Left lung (tissue), 10 donors: ENCODE data around the gene PVALB. TPM values are rescaled to one million over a fixed set of nuclear protein-coding genes. Genes with fewer than 3 reads are reported as not detected.

ENCODE experiments used
- ATAC-seq: fragments of 200-7000 bp; cut with Tn5 transposase; one replicate; pipeline ENCODE4 v1.9.1; 2020; ENCODE audit warnings: moderate library complexity
- DNase-seq, 4 donors: peaks; one replicate each; pipeline ENCODE4 v3.0.0-alpha.2; 2013 to 2020
- H3K27ac ChIP-seq, 2 donors: fragments of 200-600 bp; sonication (generic) in 1 of 2; one replicate each; pipeline versions ENCODE4 v1.5.0 to v1.8.0; 2020 to 2021
- H3K27me3 ChIP-seq, 2 donors: fragments of 200-600 bp; sonication (generic) in 1 of 2; one replicate each; pipeline versions ENCODE4 v1.5.0 to v1.8.0; 2020 to 2021
- H3K36me3 ChIP-seq, 2 donors: fragments of 200-600 bp; sonication (generic) in 1 of 2; one replicate each; pipeline versions ENCODE4 v1.5.0 to v1.8.0; 2020 to 2021
- H3K4me1 ChIP-seq, 2 donors: fragments of 200-600 bp; one replicate each; pipeline ENCODE4 v1.8.0; 2021
- H3K4me3 ChIP-seq, 2 donors: fragments of 200-600 bp; sonication (generic) in 1 of 2; one replicate each; pipeline versions ENCODE4 v1.5.0 to v1.8.0; 2020 to 2021; ENCODE audit warnings: mild to moderate bottlenecking in 1 of 2
- H3K9me3 ChIP-seq, 2 donors: fragments of 200-600 bp; sonication (generic) in 1 of 2; one replicate each; pipeline versions ENCODE4 v1.5.0 to v1.8.0; 2020 to 2021
- intact Hi-C, 2 donors: fragments of 100-400 bp; cut with DNase I; formaldehyde crosslinking; loops; one replicate each; pipeline versions ENCODE4 v1.11.2 to v1.14.2; 2022
- polyA plus RNA-seq, 6 donors: library from polyadenylated mRNA; unstranded; fragments of 120-200 nt; gene quantifications; one replicate each; pipeline ENCODE4 v1.2.1, GENCODE V29; 2013; ENCODE audit not compliant: insufficient read length in 6 of 6
- total RNA-seq, 2 donors: library from RNA; stranded (reverse); fragmentation: NEBNext Ultra II Directional; extraction: Animal tissue kit (Norgen Biotek cat#: 25700); gene quantifications; one replicate each; pipeline ENCODE4 v1.2.1, GENCODE V29; 2021
- TF ChIP-seq, protein P1 (sequence below), 2 donors: fragments of 200-600 bp; sonication (generic) in 1 of 2; IDR thresholded peaks; one replicate each; pipeline versions ENCODE4 v1.5.0 to v1.8.0; 2021; ENCODE audit warnings: antibody characterized with exemption in 2 of 2
- donor health status: DM: no; HTN: yes; CAD: no.
- donor health status: DM: no; HTN: no; CAD: no.

PVALB gene
- total and polyA plus RNA-seq, 8 donors: 0.30 to 0.76 (median 0.55) TPM; not detected in 4

DNA sequence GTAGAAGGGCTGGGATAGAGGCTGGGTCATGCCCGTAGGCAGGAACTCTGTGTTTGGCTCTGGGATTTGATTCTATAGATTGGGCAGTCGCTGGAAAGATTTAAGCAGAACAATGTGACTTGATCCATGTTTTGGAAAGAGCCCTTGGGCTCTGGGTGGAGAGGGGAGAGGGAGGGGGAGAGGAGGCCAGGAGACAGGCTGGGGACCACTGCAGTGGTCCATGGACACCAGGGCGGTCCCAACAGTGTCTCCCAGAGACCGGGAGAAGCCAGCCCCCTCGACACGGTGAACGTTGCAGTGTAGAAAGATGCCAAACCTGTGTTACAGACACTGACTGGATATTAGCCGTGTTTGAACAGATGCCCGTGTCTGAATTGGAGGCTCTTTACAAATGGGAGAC lies 19.5 kb downstream of the PVALB start:
- peaks cover 0 to 54% of the 10 kb centered on the region in 2 donors for H3K27me3 ChIP-seq
- DNase-seq (no peak), ATAC-seq (no peak)
- TF ChIP-seq, protein P1, sequence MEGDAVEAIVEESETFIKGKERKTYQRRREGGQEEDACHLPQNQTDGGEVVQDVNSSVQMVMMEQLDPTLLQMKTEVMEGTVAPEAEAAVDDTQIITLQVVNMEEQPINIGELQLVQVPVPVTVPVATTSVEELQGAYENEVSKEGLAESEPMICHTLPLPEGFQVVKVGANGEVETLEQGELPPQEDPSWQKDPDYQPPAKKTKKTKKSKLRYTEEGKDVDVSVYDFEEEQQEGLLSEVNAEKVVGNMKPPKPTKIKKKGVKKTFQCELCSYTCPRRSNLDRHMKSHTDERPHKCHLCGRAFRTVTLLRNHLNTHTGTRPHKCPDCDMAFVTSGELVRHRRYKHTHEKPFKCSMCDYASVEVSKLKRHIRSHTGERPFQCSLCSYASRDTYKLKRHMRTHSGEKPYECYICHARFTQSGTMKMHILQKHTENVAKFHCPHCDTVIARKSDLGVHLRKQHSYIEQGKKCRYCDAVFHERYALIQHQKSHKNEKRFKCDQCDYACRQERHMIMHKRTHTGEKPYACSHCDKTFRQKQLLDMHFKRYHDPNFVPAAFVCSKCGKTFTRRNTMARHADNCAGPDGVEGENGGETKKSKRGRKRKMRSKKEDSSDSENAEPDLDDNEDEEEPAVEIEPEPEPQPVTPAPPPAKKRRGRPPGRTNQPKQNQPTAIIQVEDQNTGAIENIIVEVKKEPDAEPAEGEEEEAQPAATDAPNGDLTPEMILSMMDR (IDR thresholded peaks at IDR 0.05): no peak
- intact Hi-C loops: no loop called here
- H3K4me3 ChIP-seq: no peak overlapping the region
- no peaks in the 10 kb centered on the region for H3K36me3 ChIP-seq
- no peaks in the 10 kb centered on the region for H3K9me3 ChIP-seq
- H3K27ac ChIP-seq: no peak overlapping the region
- no peaks in the 10 kb centered on the region for H3K4me1 ChIP-seq

DNA sequence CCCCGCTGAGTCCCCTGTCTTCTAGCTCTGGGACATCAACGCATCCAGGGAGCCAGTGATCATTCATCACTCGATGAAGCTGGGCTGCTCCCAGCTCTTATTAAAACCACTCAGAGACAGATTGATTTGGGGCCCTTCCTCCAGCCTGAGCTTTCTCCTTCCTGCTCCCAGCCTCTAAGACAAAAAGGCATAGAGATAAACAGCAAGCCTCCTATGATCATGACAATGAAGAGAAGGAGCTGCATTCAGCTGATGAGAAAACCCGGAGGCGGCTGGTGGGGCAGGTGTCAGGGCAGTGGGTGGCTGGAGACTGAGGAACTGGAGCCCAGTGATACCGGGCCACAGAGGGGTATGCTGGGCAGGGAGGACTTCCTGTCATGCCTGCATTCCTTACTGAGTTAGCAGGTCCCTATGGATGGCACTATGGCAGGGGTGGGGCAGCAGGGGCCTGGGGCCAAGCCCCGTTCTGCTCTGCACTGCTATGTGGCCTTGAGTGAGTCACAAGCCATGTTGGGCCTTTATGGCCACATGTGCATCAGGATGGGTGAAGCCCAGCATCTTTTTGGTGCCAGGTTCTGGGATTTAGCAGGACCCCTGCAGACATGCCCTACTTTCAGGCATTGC lies 20.2 kb downstream of the PVALB start:
- Histone ChIP-seq H3K4me1 (no peaks in the 10 kb centered on the region), H3K27ac (no peak overlapping the region), H3K4me3 (no peak overlapping the region), H3K27me3 (peaks cover 0 to 54% of the 10 kb centered on the region in 2 donors), H3K9me3 (no peaks in the 10 kb centered on the region), H3K36me3 (no peaks in the 10 kb centered on the region)
- DNase-seq: no peak
- TF ChIP-seq, protein P1 (IDR thresholded peaks at IDR 0.05): no peak
- ATAC-seq: no peak
- intact Hi-C loops: no loop called here

DNA sequence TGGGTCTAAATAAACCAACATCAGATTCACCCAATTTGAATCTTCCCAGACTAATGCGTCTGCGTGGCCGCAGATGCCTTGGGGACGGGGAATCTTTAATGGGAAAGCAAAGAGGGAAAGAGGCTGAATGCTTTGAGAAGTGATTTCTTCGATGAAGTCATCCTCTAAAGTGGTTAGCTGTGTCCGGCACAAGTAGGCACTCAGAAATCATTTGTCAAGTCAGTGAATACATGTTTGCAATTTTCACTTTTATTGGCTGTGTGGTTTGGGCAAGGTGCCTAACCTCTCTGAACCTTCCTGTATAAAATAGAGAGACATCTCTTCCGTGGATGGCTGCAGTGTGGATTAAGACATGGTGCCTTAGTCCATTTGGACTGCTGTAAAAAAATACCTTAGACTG lies 21.2 kb downstream of the PVALB start:
- no peaks in the 10 kb centered on the region for H3K4me1 ChIP-seq
- DNase-seq: no peak
- TF ChIP-seq, protein P1 (IDR thresholded peaks at IDR 0.05): no peak
- H3K36me3 ChIP-seq: no peaks in the 10 kb centered on the region
- no peak overlapping the region for H3K4me3 ChIP-seq
- no peak overlapping the region for H3K27ac ChIP-seq
- H3K27me3 ChIP-seq: peaks cover 0 to 58% of the 10 kb centered on the region in 2 donors
- no peaks in the 10 kb centered on the region for H3K9me3 ChIP-seq
- ATAC-seq: peak; percentile 39
- intact Hi-C loops: no loop called here

DNA sequence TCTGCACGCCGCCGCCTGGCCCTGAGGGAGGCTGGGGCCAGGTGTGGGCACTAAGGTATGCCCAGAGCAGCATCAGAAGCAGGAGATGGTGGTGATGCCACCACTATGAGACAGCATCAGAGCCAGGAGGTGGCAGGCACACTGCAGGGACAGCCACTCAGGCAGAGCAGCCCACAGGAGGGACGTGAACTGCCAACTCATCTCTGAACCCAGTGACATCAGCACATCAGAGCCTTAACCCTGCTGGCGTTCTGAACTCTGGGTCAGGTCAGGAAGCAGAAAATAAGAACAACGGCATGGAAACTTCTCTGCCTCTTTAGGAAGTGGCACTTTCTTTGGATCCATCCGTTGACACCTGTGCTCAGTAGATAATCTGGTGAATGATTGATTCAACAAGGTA lies 26.2 kb downstream of the PVALB start:
- DNase-seq (no peak), ATAC-seq (no peak)
- Histone ChIP-seq H3K4me3 (no peak overlapping the region), H3K9me3 (no peaks in the 10 kb centered on the region), H3K4me1 (no peaks in the 10 kb centered on the region), H3K27ac (no peak overlapping the region), H3K36me3 (no peaks in the 10 kb centered on the region), H3K27me3 (peaks cover 0 to 84% of the 10 kb centered on the region in 2 donors)
- intact Hi-C loops: no loop called here
- TF ChIP-seq, protein P1 (IDR thresholded peaks at IDR 0.05): no peak

DNA sequence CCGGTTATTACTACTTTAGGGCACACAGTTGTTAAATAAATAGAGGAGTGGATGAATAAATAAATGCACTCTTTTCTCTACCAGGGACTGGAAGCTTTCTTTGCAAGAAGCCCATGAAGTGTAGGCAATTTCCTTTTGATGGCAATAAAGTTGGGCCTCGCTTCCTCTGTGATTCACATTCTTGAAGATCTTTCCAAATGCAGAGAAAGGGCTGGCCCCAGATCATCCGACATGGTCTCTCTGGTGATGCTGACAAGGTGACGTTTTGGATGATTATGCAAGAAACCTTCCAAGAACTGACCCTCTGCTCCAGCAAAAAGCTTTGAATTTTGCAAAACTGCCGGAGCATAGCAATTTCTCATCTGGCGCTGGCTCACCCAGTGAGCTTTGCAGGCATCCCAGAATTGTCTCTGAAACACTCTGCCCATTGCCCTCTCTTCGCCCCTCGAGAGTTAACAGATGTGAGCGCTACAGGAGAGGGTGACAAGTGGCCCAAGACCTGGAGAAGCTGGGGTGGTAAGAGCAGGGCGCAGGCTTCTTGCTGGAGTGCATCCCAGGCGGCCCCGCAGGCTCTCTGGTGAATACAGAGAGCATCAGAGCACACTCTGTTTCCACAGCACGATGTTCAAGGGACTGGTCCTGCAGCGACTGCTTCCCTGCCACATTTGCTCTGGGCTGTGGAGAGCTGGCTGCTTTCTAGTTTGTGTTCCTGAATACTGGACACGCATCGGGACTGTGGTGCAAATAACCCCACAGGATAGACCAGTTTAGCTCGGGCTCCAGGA lies 29.4 kb downstream of the PVALB start:
- intact Hi-C loops: no loop called here
- no peak for ATAC-seq
- no peaks in the 10 kb centered on the region for H3K36me3 ChIP-seq

More for the DNA sequence above, 29.4 kb downstream of the PVALB start:
- DNase-seq: peak in 1 of 4 donors; percentile 13
- Histone ChIP-seq H3K27me3 (peaks cover 0 to 86% of the 10 kb centered on the region in 2 donors), H3K27ac (no peak overlapping the region), H3K4me3 (no peak overlapping the region), H3K4me1 (peaks cover 0 to under 1% of the 10 kb centered on the region in 2 donors), H3K9me3 (no peaks in the 10 kb centered on the region)
- TF ChIP-seq, protein P1 (IDR thresholded peaks at IDR 0.05): no peak
